ENCODE results near the gene FOXD1. TPM values are rescaled to one million over a fixed set of nuclear protein-coding genes. Genes with fewer than 3 reads are reported as not detected.

The FOXD1 gene
- total RNA-seq, 1 donor from 2014 or later: 0.09 TPM

- no peak for TF ChIP-seq CTCF (IDR thresholded peaks at IDR 0.05)
- Mint-ChIP-seq H3K27ac (no peak overlapping the region), H3K4me3 (no peak overlapping the region), H3K4me1 (no peaks in the 10 kb centered on the region), H3K9me3 (no peaks in the 10 kb centered on the region), H3K27me3 (peaks cover 22% of the 10 kb centered on the region), H3K36me3 (ENCODE audit: low read depth) (no peaks in the 10 kb centered on the region)
- CTCF ChIA-PET: no interaction called here
- intact Hi-C loops (cut with micrococcal nuclease): no loop called here
- POLR2A ChIA-PET: no interaction called here
- ATAC-seq (ENCODE audit: low read depth) (no peak), DNase-seq (no peak)
These were observed 35.1 kb upstream of the FOXD1 start for GRCh38 chr5:73483676-73484075.

- H3K9me3 Mint-ChIP-seq: no peaks in the 10 kb centered on the region
- CTCF ChIA-PET: no interaction called here
- no peak for DNase-seq
- no peak overlapping the region for H3K4me3 Mint-ChIP-seq
- H3K36me3 Mint-ChIP-seq (ENCODE audit: low read depth): no peaks in the 10 kb centered on the region
- POLR2A ChIA-PET: no interaction called here
- intact Hi-C loops (cut with micrococcal nuclease): no loop called here
- H3K4me1 Mint-ChIP-seq: no peaks in the 10 kb centered on the region
- H3K27me3 Mint-ChIP-seq: peaks cover 23% of the 10 kb centered on the region
- no peak overlapping the region for H3K27ac Mint-ChIP-seq
- no peak for TF ChIP-seq CTCF (IDR thresholded peaks at IDR 0.05)
- no peak for ATAC-seq (ENCODE audit: low read depth)
These were observed 34.0 kb upstream of the FOXD1 start for GRCh38 chr5:73482383-73483136.

DNA sequence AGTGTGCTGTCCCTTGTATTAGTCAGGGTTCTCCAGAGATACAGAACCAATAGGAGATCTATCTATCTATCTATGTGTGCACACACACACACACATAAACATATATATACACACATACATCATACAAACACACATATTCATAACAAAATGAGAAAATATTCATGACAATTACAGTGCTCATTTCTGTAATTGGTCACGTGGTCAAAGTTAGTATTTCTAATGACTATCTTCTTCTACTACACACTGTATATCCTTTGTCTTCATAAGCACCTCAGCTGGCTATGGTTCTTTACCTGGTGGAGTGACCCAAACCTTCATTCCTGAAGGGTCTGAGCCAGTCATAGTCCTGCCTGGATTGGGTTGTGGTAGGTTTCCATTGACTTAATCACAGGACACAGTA, 31.9 kb upstream of the FOXD1 start:
- no peak for ATAC-seq (ENCODE audit: low read depth)
- no peak for TF ChIP-seq CTCF (IDR thresholded peaks at IDR 0.05)
- no peaks in the 10 kb centered on the region for H3K4me1 Mint-ChIP-seq
- no peak overlapping the region for H3K27ac Mint-ChIP-seq
- H3K4me3 Mint-ChIP-seq: no peak overlapping the region
- CTCF ChIA-PET: no interaction called here
- intact Hi-C loops (cut with micrococcal nuclease): no loop called here
- no peaks in the 10 kb centered on the region for H3K9me3 Mint-ChIP-seq
- H3K36me3 Mint-ChIP-seq (ENCODE audit: low read depth): no peaks in the 10 kb centered on the region
- DNase-seq: no peak
- H3K27me3 Mint-ChIP-seq: peaks cover 24% of the 10 kb centered on the region
- POLR2A ChIA-PET: no interaction called here

DNA sequence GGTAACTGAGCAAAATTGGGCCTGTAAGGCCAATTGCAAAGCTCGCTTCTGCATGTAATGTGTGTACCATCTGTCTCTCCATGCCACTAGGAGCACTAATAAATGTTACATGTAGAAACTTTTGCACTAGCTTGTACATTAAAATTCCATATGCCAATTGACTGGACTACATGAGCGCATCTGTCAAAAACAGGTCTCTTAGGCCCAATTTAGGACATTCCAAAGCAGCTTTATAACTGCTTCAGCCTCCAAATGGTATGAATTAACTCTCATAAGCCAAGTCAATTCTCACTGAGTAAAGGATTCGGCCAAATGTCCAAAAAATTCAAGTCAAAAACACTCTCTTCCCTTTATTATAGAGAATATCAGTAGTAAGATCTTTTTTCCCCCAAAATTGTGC, 23.5 kb upstream of the FOXD1 start:
- no peak for TF ChIP-seq CTCF (IDR thresholded peaks at IDR 0.05)
- no peak for ATAC-seq (ENCODE audit: low read depth)
- no peak for DNase-seq
- intact Hi-C loops (cut with micrococcal nuclease): no loop called here
- peaks cover 25% of the 10 kb centered on the region for H3K27me3 Mint-ChIP-seq
- no peak overlapping the region for H3K4me3 Mint-ChIP-seq
- peaks cover 2% of the 10 kb centered on the region for H3K9me3 Mint-ChIP-seq
- POLR2A ChIA-PET: no interaction called here
- no peaks in the 10 kb centered on the region for H3K36me3 Mint-ChIP-seq (ENCODE audit: low read depth)
- no peaks in the 10 kb centered on the region for H3K4me1 Mint-ChIP-seq
- no peak overlapping the region for H3K27ac Mint-ChIP-seq
- CTCF ChIA-PET: no interaction called here

GRCh38 chr5:73471654-73472053, 23.1 kb upstream of the FOXD1 start:
- DNase-seq (no peak), ATAC-seq (ENCODE audit: low read depth) (no peak)
- Mint-ChIP-seq H3K9me3 (peaks cover 2% of the 10 kb centered on the region), H3K4me3 (no peak overlapping the region), H3K27ac (no peak overlapping the region), H3K4me1 (no peaks in the 10 kb centered on the region), H3K27me3 (peaks cover 27% of the 10 kb centered on the region), H3K36me3 (ENCODE audit: low read depth) (no peaks in the 10 kb centered on the region)
- ChIA-PET POLR2A (no interaction called here), CTCF (no interaction called here)
- intact Hi-C loops (cut with micrococcal nuclease): no loop called here
- TF ChIP-seq CTCF (IDR thresholded peaks at IDR 0.05): no peak
